Measurements from ENCODE around the gene ACO2.
"Not testable (repeated sequence)": the region's sequence is repeated elsewhere in the genome, so short reads cannot be mapped to it uniquely, and the experiment has no call there.

Gene ACO2

GRCh38 chr22:41543854-41544670, 75.1 kb downstream of the ACO2 start, which contains the start of gene POLR3H:
POLR3H (minus strand) TSS chr22:41544470; CDS start chr22:41544101, 369 bp downstream.
- DNase-seq: peak; percentile 98

GRCh38 chr22:41544671-41545476, 76.0 kb downstream of the ACO2 start:
- DNase-seq: peak; percentile 50

DNA sequence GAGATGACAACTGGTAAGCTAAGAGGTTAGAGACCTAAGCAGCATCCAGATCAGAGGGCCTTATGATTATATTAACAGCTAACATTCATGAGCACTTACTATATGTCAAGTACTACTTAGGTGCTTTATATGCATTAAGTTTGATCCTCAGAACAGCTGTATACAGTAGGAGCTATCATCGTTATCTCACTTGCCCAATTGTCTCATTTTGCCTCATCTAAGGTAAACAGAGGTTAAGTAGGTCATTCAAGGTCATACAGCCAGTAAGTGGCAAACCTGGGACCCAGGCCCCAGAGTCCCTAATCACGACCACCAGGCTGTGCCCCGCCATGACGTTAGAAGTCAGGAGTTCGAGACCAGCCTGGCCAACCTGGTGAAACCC, 79.9 kb downstream of the ACO2 start:
- DNase-seq: no peak

GRCh38 chr22:41550952-41551491, 82.1 kb downstream of the ACO2 start:
- DNase-seq: no peak

DNA sequence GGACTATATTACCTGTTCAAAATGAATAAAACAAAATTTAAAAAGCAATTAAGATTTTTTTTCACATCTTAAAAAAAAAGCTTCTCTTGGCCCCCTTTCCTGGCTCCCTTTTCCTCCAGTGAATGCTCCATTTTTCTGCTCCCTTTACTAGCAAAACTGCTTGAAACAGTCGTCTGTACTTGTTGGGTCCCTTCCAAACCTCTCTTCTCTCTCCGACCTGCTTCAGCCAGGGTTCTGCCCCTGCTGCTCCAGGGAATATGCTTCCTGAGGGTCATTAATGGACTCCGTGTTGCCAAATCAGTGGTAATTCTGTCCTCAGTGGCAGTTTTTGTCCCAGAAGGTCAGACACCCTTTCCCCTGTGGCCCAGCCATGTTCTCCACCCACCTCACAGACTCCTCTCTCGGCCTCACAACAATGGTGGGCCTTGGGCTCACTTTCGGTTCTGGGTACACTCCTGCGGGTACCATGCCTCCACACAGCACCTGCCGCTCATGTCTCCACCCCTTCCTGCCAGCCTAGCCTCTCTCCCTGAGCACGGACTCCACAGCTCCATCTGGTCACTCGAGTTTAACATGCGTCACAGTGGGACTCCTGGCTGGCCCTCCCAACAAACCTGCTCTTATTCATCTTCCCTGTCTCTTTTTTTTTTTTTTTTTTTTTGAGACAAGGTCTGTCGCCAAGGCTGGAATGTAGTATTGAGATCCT, 83.1 kb downstream of the ACO2 start:
- DNase-seq: no peak

DNA sequence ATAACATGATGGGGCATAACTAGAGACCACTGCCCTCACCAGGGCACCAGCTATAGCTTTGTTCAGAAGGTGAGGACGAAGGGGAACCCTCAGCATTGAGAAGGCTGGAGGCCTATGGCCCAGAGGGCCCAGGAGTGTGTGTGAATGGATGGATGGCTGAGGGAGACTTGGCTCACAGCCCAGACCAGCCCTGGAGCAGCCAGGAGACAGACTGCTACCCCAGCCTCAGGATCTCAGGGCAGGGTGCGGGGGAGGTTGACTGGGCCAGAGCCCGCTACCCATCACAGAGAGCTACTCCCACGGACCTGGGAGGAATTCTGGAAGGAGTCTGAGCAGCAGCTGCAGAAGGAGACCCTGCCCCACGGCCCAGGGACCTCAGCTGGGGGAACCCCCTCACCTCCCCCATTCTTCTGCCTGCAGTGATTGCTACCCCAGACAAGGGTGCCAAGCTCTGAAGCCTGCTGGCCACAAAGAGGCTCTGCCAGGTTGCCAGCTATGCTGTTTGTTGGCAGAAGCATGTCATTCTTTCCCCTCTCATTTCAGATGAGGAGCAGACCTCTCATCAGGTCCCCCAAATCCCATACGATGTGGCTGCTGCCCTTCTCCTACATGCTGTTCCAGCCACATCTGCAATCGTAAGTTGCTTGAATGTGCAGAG, 86.5 kb downstream of the ACO2 start:
- peak; percentile 65 for DNase-seq

- DNase-seq: no peak
These were observed 87.6 kb downstream of the ACO2 start for GRCh38 chr22:41556561-41556960.

- DNase-seq: peak; percentile 87
These were observed 88.7 kb downstream of the ACO2 start for GRCh38 chr22:41557401-41558240.

GRCh38 chr22:41558241-41558630, 89.3 kb downstream of the ACO2 start:
- not testable (repeated sequence) for DNase-seq

DNA sequence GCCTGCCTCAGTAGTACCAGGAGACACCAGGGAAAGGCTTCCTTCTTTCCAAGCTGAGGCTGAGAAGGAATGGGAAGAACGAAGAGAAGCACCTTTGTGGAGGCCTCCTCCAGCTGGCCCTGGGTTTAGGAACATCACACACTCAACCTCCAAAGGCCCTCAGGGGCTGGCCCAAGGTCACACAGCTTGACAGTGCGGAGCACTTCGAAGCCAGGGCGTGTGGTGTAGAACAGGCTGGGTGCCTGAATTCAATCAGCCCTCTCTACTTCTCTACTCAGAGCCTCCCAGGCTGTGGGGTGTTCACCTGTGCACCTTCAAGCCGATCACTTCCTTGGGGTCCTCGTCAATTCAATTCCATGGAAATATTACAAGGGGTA, 91.2 kb downstream of the ACO2 start:
- DNase-seq: no peak

DNA sequence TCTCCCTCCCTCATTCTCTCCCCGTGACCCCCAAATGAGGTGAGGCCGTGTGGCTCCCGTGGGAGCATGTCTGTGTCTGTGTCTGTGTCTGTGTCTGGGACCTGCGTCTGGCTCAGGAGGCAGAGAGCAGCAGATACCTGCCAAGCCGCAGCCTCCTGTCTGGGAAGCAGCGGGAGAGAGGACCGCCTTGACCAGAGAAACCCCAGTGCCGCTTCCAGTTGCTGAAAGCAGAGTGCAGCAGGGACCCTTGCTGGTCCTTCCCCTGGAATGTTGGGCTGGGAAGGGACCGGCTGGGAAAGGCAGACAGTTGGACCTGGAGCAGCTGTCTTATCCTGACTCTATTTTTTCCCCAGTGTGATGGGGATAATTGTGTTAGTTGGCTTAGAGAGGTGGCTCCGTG, 92.4 kb downstream of the ACO2 start:
- no peak for DNase-seq

GRCh38 chr22:41561788-41562187, 92.9 kb downstream of the ACO2 start:
- DNase-seq: no peak

GRCh38 chr22:41562461-41562860, 93.5 kb downstream of the ACO2 start:
- DNase-seq: no peak

GRCh38 chr22:41563051-41563711, 94.3 kb downstream of the ACO2 start:
- DNase-seq: no peak

GRCh38 chr22:41564563-41564962, 95.6 kb downstream of the ACO2 start:
- no peak for DNase-seq

- DNase-seq: no peak
These were observed 96.6 kb downstream of the ACO2 start for GRCh38 chr22:41565403-41566054.

DNA sequence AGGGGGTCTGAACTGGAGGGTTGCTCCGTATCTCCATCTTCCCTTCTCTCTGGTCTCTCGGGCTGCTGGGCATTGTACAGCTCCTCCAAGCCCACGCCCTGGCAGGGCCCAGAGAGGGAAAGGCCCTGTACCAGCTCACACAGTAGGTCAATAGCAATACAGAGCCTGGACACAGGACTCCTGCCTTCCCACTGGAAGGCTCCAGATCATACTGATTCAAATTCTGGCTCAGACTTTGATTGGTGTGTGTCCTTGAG, 98.5 kb downstream of the ACO2 start:
- no peak for DNase-seq

DNA sequence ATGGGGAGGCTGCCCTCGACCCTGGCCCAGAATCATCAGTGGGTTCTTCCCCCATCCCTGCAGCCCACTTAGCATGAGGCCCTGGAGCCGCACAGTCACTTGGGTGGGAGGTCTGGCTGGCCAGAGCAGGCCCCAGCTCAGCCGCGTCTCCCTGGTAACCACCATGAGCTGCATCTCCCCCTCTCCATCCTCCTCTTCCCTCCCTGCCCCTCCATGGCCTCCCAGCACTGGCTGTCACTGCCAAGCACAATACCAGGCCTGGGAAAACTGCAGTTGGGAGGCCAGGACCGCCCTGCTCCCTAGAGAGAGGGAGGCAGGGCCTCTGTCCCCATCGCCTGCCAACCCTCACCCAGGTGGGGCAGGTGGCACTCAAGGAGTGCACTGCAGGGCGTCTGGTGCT, 99.9 kb downstream of the ACO2 start:
- peak; percentile 16 for DNase-seq

DNA sequence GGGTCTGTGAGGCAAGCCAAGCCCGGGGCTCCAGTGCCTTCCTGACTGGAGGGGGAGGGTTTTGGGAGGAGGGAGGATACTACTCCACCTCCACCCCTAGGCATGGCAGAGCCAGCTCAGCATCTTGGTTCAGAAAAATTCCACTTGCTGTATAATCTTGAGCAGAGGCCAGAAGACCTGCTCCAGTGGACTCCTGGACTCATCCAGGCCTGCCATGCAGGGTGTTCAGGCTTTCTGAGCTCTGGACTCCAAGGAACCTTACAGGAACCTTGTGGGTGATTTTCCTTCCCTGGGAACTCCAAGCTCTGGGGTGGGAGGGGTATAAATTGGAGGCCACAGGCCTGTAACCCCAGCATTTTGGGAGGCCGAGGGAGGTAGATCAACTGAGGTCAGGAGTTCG, 101.3 kb downstream of the ACO2 start:
- DNase-seq: no peak

DNA sequence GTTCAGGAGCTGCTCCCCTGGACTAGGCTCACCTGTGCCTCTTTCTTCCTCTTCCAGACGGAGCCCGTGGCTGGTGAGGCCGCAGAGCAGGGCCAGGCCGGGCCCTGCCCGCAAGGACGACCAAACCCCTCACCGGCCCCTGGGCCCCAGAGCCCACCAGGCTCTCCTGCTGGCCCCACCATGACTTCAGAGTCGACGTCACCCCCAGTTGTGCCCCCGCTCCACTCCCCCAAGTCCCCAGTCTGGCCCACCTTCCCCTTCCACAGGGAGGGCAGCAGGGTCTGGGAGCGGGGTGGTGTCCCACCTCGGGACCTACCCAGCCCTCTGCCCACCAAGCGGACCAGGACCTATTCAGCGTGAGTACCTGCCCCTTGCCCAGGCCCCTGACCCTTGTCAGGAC, 102.9 kb downstream of the ACO2 start:
- no peak for DNase-seq

DNA sequence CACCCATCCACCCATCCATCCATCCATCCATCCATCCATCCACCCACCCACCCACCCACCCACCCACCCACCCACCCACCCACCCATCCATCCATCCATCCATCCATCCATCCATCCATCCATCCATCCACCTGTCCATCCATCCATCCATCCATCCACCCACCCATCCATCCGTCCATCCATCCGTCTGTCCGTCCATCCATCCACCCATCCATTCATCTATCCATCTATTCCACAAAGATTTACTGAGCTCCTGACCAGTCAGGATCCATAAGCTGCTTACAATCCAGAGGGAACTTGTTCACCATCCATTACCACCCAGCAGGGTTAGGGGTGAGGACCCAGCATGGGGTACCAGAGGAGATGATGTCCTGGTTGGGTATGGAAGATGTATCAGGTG, 103.4 kb downstream of the ACO2 start:
- DNase-seq: not testable (repeated sequence)
